ENCODE data around the gene P3H3.

P3H3 gene

GRCh38 chr12:6837370-6838060, 9.3 kb downstream of the P3H3 start:
- Mint-ChIP-seq H3K27me3 (peaks cover 5% of the 10 kb centered on the region), H3K4me3 (no peak overlapping the region), H3K27ac (no peak overlapping the region), H3K36me3 (ENCODE audit: low read depth) (no peaks in the 10 kb centered on the region), H3K9me3 (no peaks in the 10 kb centered on the region), H3K4me1 (ENCODE audit: low read depth) (peaks cover 5% of the 10 kb centered on the region)
- intact Hi-C loops (cut with micrococcal nuclease), result no loop called here

GRCh38 chr12:6838854-6839253, 10.6 kb downstream of the P3H3 start:
- Mint-ChIP-seq H3K4me3 (no peak overlapping the region), H3K27ac (no peak overlapping the region), H3K4me1 (ENCODE audit: low read depth) (peaks cover 5% of the 10 kb centered on the region), H3K9me3 (no peaks in the 10 kb centered on the region), H3K36me3 (ENCODE audit: low read depth) (no peaks in the 10 kb centered on the region), H3K27me3 (peaks cover 10% of the 10 kb centered on the region)
- intact Hi-C loops (cut with micrococcal nuclease), result no loop called here

DNA sequence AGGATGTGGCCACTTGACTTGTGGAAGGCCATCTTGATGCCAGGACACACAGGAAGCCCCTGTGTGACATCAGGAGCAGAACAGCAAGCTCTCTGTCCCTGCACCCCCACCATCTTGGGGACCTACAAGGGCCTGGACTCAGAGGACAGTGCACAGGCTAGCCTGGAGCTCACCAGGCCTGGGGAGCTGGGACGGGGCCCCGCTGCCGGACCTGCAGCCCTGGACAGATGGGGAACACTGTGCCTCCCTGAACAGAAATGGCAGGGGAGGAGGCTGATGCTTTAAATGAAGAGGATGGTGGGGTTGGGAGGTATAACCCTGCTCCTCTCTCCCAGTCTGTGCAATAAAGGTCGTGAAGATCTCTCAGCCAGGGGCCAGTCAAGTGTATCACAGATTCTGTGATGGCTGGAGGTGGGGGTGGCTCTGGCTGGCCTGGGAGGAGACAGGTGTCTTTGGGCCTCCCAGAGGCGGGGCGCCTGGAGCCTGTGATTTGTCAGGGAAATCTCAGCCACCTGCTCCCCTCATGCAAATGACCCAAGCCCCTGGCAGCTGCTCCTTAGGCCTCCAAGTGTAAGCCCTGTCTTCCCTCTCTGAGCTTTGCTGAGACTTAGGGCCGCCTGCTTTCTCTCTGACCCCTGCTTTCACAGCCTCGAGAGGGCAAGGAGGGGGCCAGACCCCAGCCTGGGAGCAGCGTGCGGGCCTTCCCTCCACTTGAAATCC, 11.4 kb downstream of the P3H3 start:
- no peaks in the 10 kb centered on the region for H3K36me3 Mint-ChIP-seq (ENCODE audit: low read depth)
- intact Hi-C loops (cut with micrococcal nuclease), result no loop called here
- no peak overlapping the region for H3K4me3 Mint-ChIP-seq
- peaks cover 5% of the 10 kb centered on the region for H3K4me1 Mint-ChIP-seq (ENCODE audit: low read depth)
- H3K9me3 Mint-ChIP-seq, result no peaks in the 10 kb centered on the region
- H3K27ac Mint-ChIP-seq, result no peak overlapping the region
- H3K27me3 Mint-ChIP-seq, result peaks cover 10% of the 10 kb centered on the region

GRCh38 chr12:6840330-6840729, 12.1 kb downstream of the P3H3 start:
- no peaks in the 10 kb centered on the region for H3K9me3 Mint-ChIP-seq
- intact Hi-C loops (cut with micrococcal nuclease), result no loop called here
- H3K27me3 Mint-ChIP-seq, result peaks cover 10% of the 10 kb centered on the region
- H3K36me3 Mint-ChIP-seq (ENCODE audit: low read depth), result no peaks in the 10 kb centered on the region
- H3K27ac Mint-ChIP-seq, result no peak overlapping the region
- no peak overlapping the region for H3K4me3 Mint-ChIP-seq
- H3K4me1 Mint-ChIP-seq (ENCODE audit: low read depth), result peaks cover 5% of the 10 kb centered on the region

DNA sequence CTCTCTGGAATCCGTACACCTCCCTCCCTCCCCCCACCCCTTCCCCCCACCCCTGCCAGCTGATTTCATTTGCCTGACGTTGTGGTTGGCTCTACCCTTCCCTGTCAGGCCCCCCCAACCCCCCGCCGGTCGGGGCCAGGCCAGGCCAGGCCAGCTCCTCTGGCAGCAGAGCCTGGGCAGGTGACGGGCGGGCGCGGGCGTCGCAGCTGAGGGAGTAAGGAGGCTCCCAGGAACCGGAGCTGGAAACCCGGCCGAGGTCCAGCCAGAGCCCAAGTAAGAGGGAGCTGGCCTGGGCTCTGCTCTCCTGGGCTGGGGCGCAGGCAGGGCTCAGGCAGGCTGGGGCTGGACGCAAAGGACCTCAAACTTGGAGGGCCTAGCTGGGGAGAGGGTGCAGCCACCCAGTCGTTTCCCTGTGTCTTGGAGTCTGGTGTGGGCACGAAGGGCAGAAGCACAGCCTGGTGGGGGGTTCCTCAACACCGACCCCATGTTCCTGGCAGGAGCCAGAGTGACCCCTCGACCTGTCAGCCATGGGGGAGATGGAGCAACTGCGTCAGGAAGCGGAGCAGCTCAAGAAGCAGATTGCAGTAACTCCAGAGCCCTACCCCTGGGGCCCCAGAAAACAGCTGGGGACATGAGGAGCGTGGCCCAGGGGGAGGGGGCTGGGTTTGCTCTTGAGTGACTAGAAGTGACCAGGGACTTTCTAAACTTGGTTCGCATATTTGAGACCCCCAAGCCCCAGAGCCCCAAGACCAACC, 12.7 kb downstream of the P3H3 start, which contains the start of gene GNB3:
TSS of gene GNB3 (plus strand) at position 165 of the 755 bp plus-strand sequence. CDS start at position 528, 363 bp downstream.
- Mint-ChIP-seq H3K4me3 (no peak within 1 kb of the TSS), H3K27me3 (peaks cover 10% of the 10 kb centered on the region), H3K27ac (no peak within 1 kb of the TSS), H3K4me1 (ENCODE audit: low read depth) (peaks cover 6% of the 10 kb centered on the region), H3K9me3 (no peaks in the 10 kb centered on the region), H3K36me3 (ENCODE audit: low read depth) (no peaks in the 10 kb centered on the region)
- intact Hi-C loops (cut with micrococcal nuclease), result no loop called here

GRCh38 chr12:6842075-6842474, 13.9 kb downstream of the P3H3 start:
- Mint-ChIP-seq H3K36me3 (ENCODE audit: low read depth) (no peaks in the 10 kb centered on the region), H3K27ac (no peak overlapping the region), H3K4me3 (no peak overlapping the region), H3K27me3 (peaks cover 10% of the 10 kb centered on the region), H3K4me1 (ENCODE audit: low read depth) (peaks cover 17% of the 10 kb centered on the region), H3K9me3 (no peaks in the 10 kb centered on the region)
- intact Hi-C loops (cut with micrococcal nuclease), result no loop called here

DNA sequence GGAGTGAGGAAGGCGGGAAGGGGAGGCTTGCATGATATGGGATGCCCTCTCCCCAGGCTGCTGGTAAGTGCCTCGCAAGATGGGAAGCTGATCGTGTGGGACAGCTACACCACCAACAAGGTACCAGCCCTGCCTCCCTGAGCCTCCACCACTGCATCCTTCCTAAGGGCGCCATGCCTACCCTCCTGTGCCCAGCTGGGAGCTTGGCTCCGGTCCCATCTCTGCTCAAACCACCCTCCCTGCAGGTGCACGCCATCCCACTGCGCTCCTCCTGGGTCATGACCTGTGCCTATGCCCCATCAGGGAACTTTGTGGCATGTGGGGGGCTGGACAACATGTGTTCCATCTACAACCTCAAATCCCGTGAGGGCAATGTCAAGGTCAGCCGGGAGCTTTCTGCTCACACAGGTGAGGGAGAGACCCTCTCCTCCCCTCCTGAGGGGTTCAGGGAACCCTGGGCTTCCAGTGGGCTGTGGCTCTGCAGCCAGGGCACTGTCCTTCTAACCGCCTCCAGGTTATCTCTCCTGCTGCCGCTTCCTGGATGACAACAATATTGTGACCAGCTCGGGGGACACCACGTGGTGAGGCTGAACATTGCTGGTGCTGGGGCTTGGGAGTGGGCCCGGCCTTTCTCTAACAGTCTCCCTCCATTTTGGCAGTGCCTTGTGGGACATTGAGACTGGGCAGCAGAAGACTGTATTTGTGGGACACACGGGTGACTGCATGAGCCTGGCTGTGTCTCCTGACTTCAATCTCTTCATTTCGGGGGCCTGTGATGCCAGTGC, 15.1 kb downstream of the P3H3 start:
- Mint-ChIP-seq H3K27me3 (peaks cover 10% of the 10 kb centered on the region), H3K27ac (no peak overlapping the region), H3K4me3 (no peak overlapping the region), H3K4me1 (ENCODE audit: low read depth) (peaks cover 16% of the 10 kb centered on the region), H3K36me3 (ENCODE audit: low read depth) (no peaks in the 10 kb centered on the region), H3K9me3 (no peaks in the 10 kb centered on the region)
- intact Hi-C loops (cut with micrococcal nuclease), result no loop called here

- Mint-ChIP-seq H3K27ac (no peak overlapping the region), H3K9me3 (no peaks in the 10 kb centered on the region), H3K4me1 (ENCODE audit: low read depth) (peaks cover 24% of the 10 kb centered on the region), H3K36me3 (ENCODE audit: low read depth) (no peaks in the 10 kb centered on the region), H3K4me3 (no peak overlapping the region), H3K27me3 (peaks cover 10% of the 10 kb centered on the region)
- intact Hi-C loops (cut with micrococcal nuclease), result no loop called here
Observed at GRCh38 chr12:6845395-6845794, 17.2 kb downstream of the P3H3 start.

GRCh38 chr12:6846316-6846869, 18.2 kb downstream of the P3H3 start:
- intact Hi-C loops (cut with micrococcal nuclease), result no loop called here
- peaks cover under 1% of the 10 kb centered on the region for H3K36me3 Mint-ChIP-seq (ENCODE audit: low read depth)
- H3K9me3 Mint-ChIP-seq, result no peaks in the 10 kb centered on the region
- peaks cover 28% of the 10 kb centered on the region for H3K4me1 Mint-ChIP-seq (ENCODE audit: low read depth)
- H3K4me3 Mint-ChIP-seq, result no peak overlapping the region
- peaks cover 10% of the 10 kb centered on the region for H3K27me3 Mint-ChIP-seq
- H3K27ac Mint-ChIP-seq, result no peak overlapping the region

- no peak overlapping the region for H3K4me3 Mint-ChIP-seq
- H3K27ac Mint-ChIP-seq, result peak overlapping the region; percentile 16
- peaks cover 13% of the 10 kb centered on the region for H3K36me3 Mint-ChIP-seq (ENCODE audit: low read depth)
- intact Hi-C loops (cut with micrococcal nuclease), result no loop called here
- H3K27me3 Mint-ChIP-seq, result peaks cover 8% of the 10 kb centered on the region
- peaks cover 29% of the 10 kb centered on the region for H3K4me1 Mint-ChIP-seq (ENCODE audit: low read depth)
- no peaks in the 10 kb centered on the region for H3K9me3 Mint-ChIP-seq
Observed at GRCh38 chr12:6847676-6848075, 19.5 kb downstream of the P3H3 start.

- Mint-ChIP-seq H3K27ac (no peak overlapping the region), H3K27me3 (no peaks in the 10 kb centered on the region), H3K4me1 (ENCODE audit: low read depth) (peaks cover 46% of the 10 kb centered on the region)
Observed at GRCh38 chr12:6849427-6849826, 21.2 kb downstream of the P3H3 start.

DNA sequence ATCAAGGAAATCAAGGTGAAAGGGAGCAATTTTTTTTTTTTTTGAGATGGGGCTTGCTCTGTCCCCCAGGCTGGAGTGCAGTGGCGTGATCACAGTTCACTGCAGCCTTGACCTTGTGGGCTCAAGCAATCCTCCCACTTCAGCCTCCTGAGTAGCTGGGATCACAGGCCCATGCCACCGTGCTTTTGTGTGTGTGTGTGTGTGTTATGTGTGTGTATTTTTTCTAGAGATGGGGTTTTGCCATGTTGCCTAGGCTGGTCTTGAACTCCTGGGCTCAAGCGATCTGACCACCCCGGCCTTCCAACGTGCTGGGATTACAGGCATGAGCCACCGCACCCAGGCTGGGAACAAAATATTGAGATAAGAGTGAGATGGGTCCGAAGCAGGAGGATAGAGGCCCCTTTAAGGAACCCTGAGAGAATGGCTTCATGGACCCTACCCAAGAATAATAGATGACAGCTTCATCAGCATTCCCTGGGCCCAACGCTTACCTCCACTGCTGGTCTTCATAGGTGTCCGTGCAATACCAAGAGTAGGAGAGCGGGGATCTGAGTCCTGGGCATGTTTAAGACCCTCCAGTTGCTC, 21.9 kb downstream of the P3H3 start:
- peaks cover 24% of the 10 kb centered on the region for H3K36me3 Mint-ChIP-seq (ENCODE audit: low read depth)
- no peak overlapping the region for H3K4me3 Mint-ChIP-seq
- intact Hi-C loops (cut with micrococcal nuclease), result no loop called here
- peak overlapping the region; percentile 91 for H3K27ac Mint-ChIP-seq
- no peaks in the 10 kb centered on the region for H3K9me3 Mint-ChIP-seq
- H3K4me1 Mint-ChIP-seq (ENCODE audit: low read depth), result peaks cover 46% of the 10 kb centered on the region
- H3K27me3 Mint-ChIP-seq, result no peaks in the 10 kb centered on the region

More at GRCh38 chr12:6849427-6849826, 21.2 kb downstream of the P3H3 start:
- H3K36me3 Mint-ChIP-seq (ENCODE audit: low read depth), result peaks cover 23% of the 10 kb centered on the region
- no peaks in the 10 kb centered on the region for H3K9me3 Mint-ChIP-seq
- intact Hi-C loops (cut with micrococcal nuclease), result no loop called here
- no peak overlapping the region for H3K4me3 Mint-ChIP-seq

DNA sequence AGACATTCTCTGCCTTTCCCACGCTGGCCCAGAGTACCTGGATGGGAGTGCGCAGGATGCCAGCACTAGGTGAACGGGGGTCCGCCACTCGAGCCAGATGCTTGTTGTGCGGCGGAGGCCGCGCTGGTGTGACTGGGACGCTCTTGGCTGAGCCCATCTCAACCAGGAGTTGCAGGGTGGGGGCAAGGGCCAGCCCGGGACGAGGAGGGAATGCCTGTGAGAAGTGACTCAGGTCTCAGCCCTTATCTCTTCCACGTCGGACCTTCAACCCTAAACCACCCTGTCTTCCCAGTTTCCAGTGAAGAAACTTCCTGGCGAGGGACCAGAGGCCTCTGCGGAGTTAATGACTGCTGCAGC, 22.6 kb downstream of the P3H3 start:
- intact Hi-C loops (cut with micrococcal nuclease), result no loop called here
- Mint-ChIP-seq H3K27ac (peak overlapping the region; percentile 91), H3K4me3 (no peak overlapping the region), H3K4me1 (ENCODE audit: low read depth) (peaks cover 46% of the 10 kb centered on the region), H3K27me3 (no peaks in the 10 kb centered on the region), H3K36me3 (ENCODE audit: low read depth) (peaks cover 30% of the 10 kb centered on the region), H3K9me3 (no peaks in the 10 kb centered on the region)

Data from dendritic cell treated with granulocyte-macrophage colony-stimulating factor and Interleukin-4, amounts not matched to agents 40 ng/mL and 50 ng/mL, for 4 days (primary cell).